Ovary (tissue), 9 donors: ENCODE data around the gene P2RX6. TPM values are rescaled to one million over a fixed set of nuclear protein-coding genes. Genes with fewer than 3 reads are reported as not detected.
"Not testable (repeated sequence)": the region's sequence is repeated elsewhere in the genome, so short reads cannot be mapped to it uniquely, and the experiment has no call there.

Experiments
- DNase-seq, 5 donors: peaks; one replicate each; pipeline ENCODE4 v3.0.0-alpha.2; 2019 to 2020
- H3K27ac ChIP-seq, 2 donors: fragments of 200-600 bp; one replicate each; pipeline versions ENCODE4 v1.5.1 to v1.8.0; 2019 to 2022
- H3K27me3 ChIP-seq: fragments of 200-600 bp; one replicate; pipeline ENCODE4 v1.8.0; 2022
- H3K36me3 ChIP-seq: fragments of 200-600 bp; sonication (generic); one replicate; pipeline ENCODE4 v1.5.1; 2019
- H3K4me1 ChIP-seq: one replicate; pipeline ENCODE4 v1.8.1; 2013; ENCODE audit warnings: mild to moderate bottlenecking, moderate library complexity; ENCODE audit not compliant: insufficient read depth
- H3K4me3 ChIP-seq: fragments of 200-600 bp; sonication (generic); one replicate; pipeline ENCODE4 v1.5.1; 2017
- H3K9me3 ChIP-seq, 2 donors: fragments of 200-600 bp in 1 of 2; sonication (generic) in 1 of 2; one replicate each; pipeline versions ENCODE4 v1.5.1 to v1.8.1; 2013 to 2019; ENCODE audit warnings: mild to moderate bottlenecking in 1 of 2, moderate library complexity in 1 of 2
- CTCF ChIP-seq, 3 donors: fragments of 450-650 bp in 2 of 3; fragments of 200-600 bp in 1 of 3; IDR thresholded peaks; one replicate each; pipeline versions ENCODE4 v1.5.1 to v1.8.0; 2016 to 2022; ENCODE audit warnings: antibody characterized with exemption in 3 of 3, mild to moderate bottlenecking in 1 of 3
- EP300 ChIP-seq: sonication (generic); formaldehyde crosslinking; IDR thresholded peaks from one replicate; pipeline ENCODE4 v1.6.1; 2017; ENCODE audit warnings: antibody characterized with exemption
- POLR2A ChIP-seq: fragments of 450-650 bp; IDR thresholded peaks from one replicate; pipeline ENCODE4 v1.6.1; 2017; ENCODE audit warnings: antibody characterized with exemption, mild to moderate bottlenecking, moderate library complexity
- WGBS, 3 donors: extraction: QIAGEN DNeasy Blood & Tissue Kit in 1 of 3; methylation state at CpG; one replicate each; pipeline versions ENCODE4 v1.1.5 to v1.1.7; 2013 to 2017; 5-methylcytosine and 5-hydroxymethylcytosine counted together
- intact Hi-C, 4 donors: fragments of 100-400 bp; cut with DNase I; formaldehyde crosslinking; loops; one replicate each; pipeline versions ENCODE4 v1.11.0 to v1.15.1; 2022 to 2023
- polyA plus RNA-seq, 2 donors: library from polyadenylated mRNA; stranded (reverse); fragments of 200-250 nt in 1 of 2; fragments of 350-450 nt in 1 of 2; fragmentation: Illumina TruSeq in 1 of 2; extraction: RNeasy Lipid Tissue Mini Kit (QIAGEN cat#74804) in 1 of 2; gene quantifications; one replicate each; pipeline ENCODE4 v1.2.3, GENCODE V29; 2013 to 2014
- total RNA-seq, 7 donors: library from RNA; depleted of rRNA in 2 of 7; stranded (reverse); fragments of >200 nt in 2 of 7; fragmentation: NEBNext Ultra II Directional in 3 of 7; extraction: Animal tissue kit (Norgen Biotek cat#: 25700) in 3 of 7; gene quantifications; one replicate each; pipeline versions ENCODE4 v1.1.0 to v1.2.4, GENCODE V29; 2016 to 2023
- donor health status: DM: no; HTN: no; CAD: no; lungs with moderate emphysema.
- donor health status: DM: no; HTN: no; CAD: no.
- donor health status: Bipolar disorder and iron deficiency.
- donor health status: DM: yes; HTN: yes; CAD: no.
- donor health status: DM: no; HTN: no; CAD: no.
- donor health status: DM: yes; HTN: yes; CAD: no.

Gene P2RX6
- total and polyA plus RNA-seq, 9 donors = 0.47 to 1.6 (median 1.0) TPM

- DNase-seq = no peak
- H3K36me3 ChIP-seq = no peaks in the 10 kb centered on the region
- H3K4me3 ChIP-seq = no peak overlapping the region
- H3K27me3 ChIP-seq = no peaks in the 10 kb centered on the region
- no peaks in the 10 kb centered on the region for H3K9me3 ChIP-seq
- H3K27ac ChIP-seq = no peak overlapping the region
- no peaks in the 10 kb centered on the region for H3K4me1 ChIP-seq
- intact Hi-C loops = no loop called here
- WGBS, 3 donors = 49 to 59% (median 58%) methylated on average over 19 of the region's 19 CpGs
- no peak for TF ChIP-seq EP300
- no peak for TF ChIP-seq POLR2A
- TF ChIP-seq CTCF (IDR thresholded peaks at IDR 0.05) = no peak
These were observed 47.2 kb upstream of the P2RX6 start for GRCh38 chr22:20967697-20968211.

- intact Hi-C loops = no loop called here
- Histone ChIP-seq H3K9me3 (no peaks in the 10 kb centered on the region), H3K36me3 (no peaks in the 10 kb centered on the region), H3K27ac (no peak overlapping the region), H3K4me1 (no peaks in the 10 kb centered on the region), H3K4me3 (no peak overlapping the region), H3K27me3 (no peaks in the 10 kb centered on the region)
- WGBS, 3 donors = 92 to 99% (median 93%) methylated on average over 7 of the region's 7 CpGs
- no peak for DNase-seq
- no peak for TF ChIP-seq POLR2A
- TF ChIP-seq CTCF (IDR thresholded peaks at IDR 0.05) = no peak
- TF ChIP-seq EP300 = no peak
These were observed 46.5 kb upstream of the P2RX6 start for GRCh38 chr22:20968281-20968977.

GRCh38 chr22:20970939-20971657, 43.9 kb upstream of the P2RX6 start:
- no peak for DNase-seq
- H3K9me3 ChIP-seq = no peaks in the 10 kb centered on the region
- WGBS, 3 donors = 53 to 56% (median 54%) methylated on average over 4 of the region's 4 CpGs
- H3K36me3 ChIP-seq = no peaks in the 10 kb centered on the region
- no peaks in the 10 kb centered on the region for H3K4me1 ChIP-seq
- H3K4me3 ChIP-seq = no peak overlapping the region
- no peak overlapping the region for H3K27ac ChIP-seq
- intact Hi-C loops = no loop called here
- TF ChIP-seq CTCF (IDR thresholded peaks at IDR 0.05) (no peak), POLR2A (no peak), EP300 (no peak)
- no peaks in the 10 kb centered on the region for H3K27me3 ChIP-seq

- WGBS, 3 donors = 88 to 92% (median 89%) methylated on average over 11 of the region's 11 CpGs
- H3K27ac ChIP-seq, H3K4me1 ChIP-seq, intact Hi-C loops, H3K9me3 ChIP-seq, H3K27me3 ChIP-seq, H3K36me3 ChIP-seq, H3K4me3 ChIP-seq, DNase-seq: not testable (repeated sequence)
These were observed 42.8 kb upstream of the P2RX6 start for GRCh38 chr22:20972014-20972694.
